ENCODE measurements around the gene STAB2. TPM values are rescaled to one million over a fixed set of nuclear protein-coding genes. Genes with fewer than 3 reads are reported as not detected.

Gene STAB2
- total and polyA plus RNA-seq, 4 donors, result 0.10 to 1.5 (median 0.58) TPM

DNA sequence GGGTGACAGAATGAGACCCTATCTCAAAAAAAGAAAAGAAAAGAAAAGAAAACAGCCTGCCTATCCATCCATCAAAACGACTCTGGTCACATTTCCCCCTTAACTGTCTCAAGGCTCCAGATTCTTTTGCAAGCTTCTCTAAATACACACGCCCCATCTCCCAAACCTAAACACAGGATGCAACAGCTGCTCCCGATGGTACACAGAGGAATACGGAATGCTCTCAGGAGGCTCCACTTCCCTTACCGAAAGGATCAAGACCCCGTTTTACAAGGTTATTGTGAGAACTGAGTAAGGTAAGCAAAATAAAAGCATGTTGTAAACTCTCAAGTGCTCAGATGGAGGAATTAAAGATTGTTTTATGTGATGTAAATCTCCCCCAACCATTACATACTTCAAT lies 191.7 kb downstream of the STAB2 start:
- H3K4me1 ChIP-seq (ENCODE audit: control insufficient read depth, insufficient read depth, low read length), result peaks cover 7% of the 10 kb centered on the region
- DNase-seq (ENCODE audit: low read depth in 4 of 6, low spot score in 6 of 6), result peak in 1 of 6 donors; percentile 24
- no peak overlapping the region for H3K27ac ChIP-seq (ENCODE audit: low read depth, low read length)
- H3K36me3 ChIP-seq (ENCODE audit: control insufficient read depth, insufficient read depth, low read length), result peaks cover 19% of the 10 kb centered on the region
- no peaks in the 10 kb centered on the region for H3K27me3 ChIP-seq (ENCODE audit: control insufficient read depth, insufficient read depth, low read length)
- H3K9me3 ChIP-seq (ENCODE audit: control insufficient read depth, insufficient read depth, low read length), result no peaks in the 10 kb centered on the region
- no peak overlapping the region for H3K4me3 ChIP-seq (ENCODE audit: low read depth, low read length)
- 100% methylated on average over 1 of the region's 6 CpGs for WGBS (ENCODE audit: insufficient coverage)

DNA sequence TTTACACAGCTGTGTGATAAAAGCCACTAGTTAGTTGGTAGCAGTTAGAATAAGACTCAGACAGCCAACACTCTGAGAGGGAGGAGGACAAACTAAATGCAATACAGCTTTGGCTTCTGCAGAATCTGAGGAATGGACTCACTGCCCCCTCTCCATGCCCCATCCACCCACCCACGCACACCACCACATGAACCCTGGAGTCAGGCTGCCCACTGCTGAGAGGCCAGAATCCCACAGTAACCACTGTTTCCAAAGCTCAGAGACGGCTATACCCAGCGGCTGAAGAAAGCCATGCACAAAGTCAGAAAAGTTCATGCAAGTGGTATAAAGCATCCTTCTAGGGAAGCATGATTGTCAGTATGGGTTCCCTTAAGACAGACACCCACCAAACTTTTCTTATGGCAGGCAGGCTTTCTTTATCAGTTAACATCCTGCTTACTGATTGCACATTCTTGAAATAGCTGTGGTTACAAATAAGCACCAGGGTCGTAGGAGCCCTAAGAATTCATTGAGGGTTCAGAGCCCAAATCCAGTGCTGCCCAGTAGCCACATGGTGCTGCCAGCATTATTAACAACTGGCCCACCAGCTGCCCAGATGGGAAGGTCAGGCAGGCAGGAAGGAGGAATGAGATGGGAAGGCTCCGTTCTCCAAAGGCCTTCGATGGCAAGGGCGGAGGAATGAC lies 192.5 kb downstream of the STAB2 start:
- peak overlapping the region; percentile 19 for H3K27ac ChIP-seq (ENCODE audit: low read depth, low read length)
- peaks cover 2% of the 10 kb centered on the region for H3K4me1 ChIP-seq (ENCODE audit: control insufficient read depth, insufficient read depth, low read length)
- H3K36me3 ChIP-seq (ENCODE audit: control insufficient read depth, insufficient read depth, low read length), result peaks cover 25% of the 10 kb centered on the region
- DNase-seq (ENCODE audit: low read depth in 4 of 6, low spot score in 6 of 6), result no peak
- no peaks in the 10 kb centered on the region for H3K27me3 ChIP-seq (ENCODE audit: control insufficient read depth, insufficient read depth, low read length)
- no peak overlapping the region for H3K4me3 ChIP-seq (ENCODE audit: low read depth, low read length)
- 92% methylated on average over 7 of the region's 7 CpGs for WGBS (ENCODE audit: insufficient coverage)
- H3K9me3 ChIP-seq (ENCODE audit: control insufficient read depth, insufficient read depth, low read length), result no peaks in the 10 kb centered on the region

DNA sequence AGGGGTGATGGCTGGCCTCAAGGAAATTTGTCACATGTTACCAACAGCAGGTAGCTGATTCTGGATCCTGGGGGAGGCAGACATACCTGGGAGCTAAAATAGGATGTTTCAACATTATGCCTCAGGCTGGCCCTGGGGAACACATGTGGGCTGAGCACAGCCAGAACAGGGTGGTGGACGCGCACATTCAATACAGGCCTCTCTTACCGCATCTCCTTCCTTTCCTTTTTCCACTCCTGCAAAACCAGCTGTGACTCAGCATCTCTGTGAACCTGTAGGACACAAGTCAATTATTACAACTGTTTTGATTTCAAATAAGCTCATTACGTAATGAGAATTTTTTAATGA lies 193.0 kb downstream of the STAB2 start:
- peak overlapping the region; percentile 19 for H3K27ac ChIP-seq (ENCODE audit: low read depth, low read length)
- no peak for DNase-seq (ENCODE audit: low read depth in 4 of 6, low spot score in 6 of 6)
- 100% methylated on average over 2 of the region's 4 CpGs for WGBS (ENCODE audit: insufficient coverage)
- no peaks in the 10 kb centered on the region for H3K9me3 ChIP-seq (ENCODE audit: control insufficient read depth, insufficient read depth, low read length)
- no peak overlapping the region for H3K4me3 ChIP-seq (ENCODE audit: low read depth, low read length)
- no peaks in the 10 kb centered on the region for H3K4me1 ChIP-seq (ENCODE audit: control insufficient read depth, insufficient read depth, low read length)
- peaks cover 26% of the 10 kb centered on the region for H3K36me3 ChIP-seq (ENCODE audit: control insufficient read depth, insufficient read depth, low read length)
- H3K27me3 ChIP-seq (ENCODE audit: control insufficient read depth, insufficient read depth, low read length), result no peaks in the 10 kb centered on the region

DNA sequence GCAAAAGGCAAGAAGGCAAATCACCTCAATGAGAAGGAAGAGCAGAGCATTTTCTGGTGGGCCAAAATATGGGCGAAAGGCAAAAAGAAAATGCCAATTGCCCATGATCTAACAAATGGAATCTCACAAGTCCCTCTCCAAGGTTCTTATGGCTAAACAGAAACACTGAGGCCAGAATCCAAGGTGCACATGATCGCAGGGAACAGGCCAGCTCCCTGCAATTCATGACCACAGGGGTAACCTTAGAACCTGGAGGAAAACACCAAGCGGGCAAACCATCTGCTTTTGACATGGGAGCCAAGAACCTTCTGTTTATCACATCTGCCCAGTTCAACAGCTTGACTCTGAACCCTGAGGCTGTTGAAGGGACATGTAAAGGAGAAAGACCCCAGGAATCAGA lies 193.9 kb downstream of the STAB2 start:
- no peak overlapping the region for H3K27ac ChIP-seq (ENCODE audit: low read depth, low read length)
- H3K4me1 ChIP-seq (ENCODE audit: control insufficient read depth, insufficient read depth, low read length), result no peaks in the 10 kb centered on the region
- no peak overlapping the region for H3K4me3 ChIP-seq (ENCODE audit: low read depth, low read length)
- no peaks in the 10 kb centered on the region for H3K27me3 ChIP-seq (ENCODE audit: control insufficient read depth, insufficient read depth, low read length)
- H3K36me3 ChIP-seq (ENCODE audit: control insufficient read depth, insufficient read depth, low read length), result peaks cover 26% of the 10 kb centered on the region
- DNase-seq (ENCODE audit: low read depth in 4 of 6, low spot score in 6 of 6), result no peak
- WGBS (ENCODE audit: insufficient coverage), result 100% methylated on average over 3 of the region's 3 CpGs
- no peaks in the 10 kb centered on the region for H3K9me3 ChIP-seq (ENCODE audit: control insufficient read depth, insufficient read depth, low read length)

DNA sequence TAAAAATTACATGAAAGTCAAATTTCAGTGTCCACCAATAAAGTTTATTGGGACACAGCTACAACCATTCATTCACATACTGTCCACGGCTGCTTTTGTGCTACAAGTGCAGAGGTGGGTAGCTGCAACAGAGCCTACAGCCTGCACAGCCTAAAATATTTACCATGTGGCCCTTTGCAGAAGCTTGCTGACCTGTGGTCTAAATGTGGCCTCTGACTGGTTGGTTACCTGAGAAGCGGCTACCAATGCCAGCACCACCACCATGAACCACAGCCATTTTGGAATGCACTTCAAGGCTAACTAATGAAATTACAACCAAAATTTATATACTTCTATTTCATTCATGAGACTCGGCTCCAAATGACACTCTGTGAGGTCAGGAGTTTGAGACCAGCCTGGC lies 195.3 kb downstream of the STAB2 start:
- H3K4me3 ChIP-seq (ENCODE audit: low read depth, low read length), result no peak overlapping the region
- H3K9me3 ChIP-seq (ENCODE audit: control insufficient read depth, insufficient read depth, low read length), result no peaks in the 10 kb centered on the region
- no peaks in the 10 kb centered on the region for H3K27me3 ChIP-seq (ENCODE audit: control insufficient read depth, insufficient read depth, low read length)
- H3K27ac ChIP-seq (ENCODE audit: low read depth, low read length), result no peak overlapping the region
- no peak for DNase-seq (ENCODE audit: low read depth in 4 of 6, low spot score in 6 of 6)
- no peaks in the 10 kb centered on the region for H3K4me1 ChIP-seq (ENCODE audit: control insufficient read depth, insufficient read depth, low read length)
- 91% methylated on average over 1 of the region's 3 CpGs for WGBS (ENCODE audit: insufficient coverage)
- peaks cover 25% of the 10 kb centered on the region for H3K36me3 ChIP-seq (ENCODE audit: control insufficient read depth, insufficient read depth, low read length)

DNA sequence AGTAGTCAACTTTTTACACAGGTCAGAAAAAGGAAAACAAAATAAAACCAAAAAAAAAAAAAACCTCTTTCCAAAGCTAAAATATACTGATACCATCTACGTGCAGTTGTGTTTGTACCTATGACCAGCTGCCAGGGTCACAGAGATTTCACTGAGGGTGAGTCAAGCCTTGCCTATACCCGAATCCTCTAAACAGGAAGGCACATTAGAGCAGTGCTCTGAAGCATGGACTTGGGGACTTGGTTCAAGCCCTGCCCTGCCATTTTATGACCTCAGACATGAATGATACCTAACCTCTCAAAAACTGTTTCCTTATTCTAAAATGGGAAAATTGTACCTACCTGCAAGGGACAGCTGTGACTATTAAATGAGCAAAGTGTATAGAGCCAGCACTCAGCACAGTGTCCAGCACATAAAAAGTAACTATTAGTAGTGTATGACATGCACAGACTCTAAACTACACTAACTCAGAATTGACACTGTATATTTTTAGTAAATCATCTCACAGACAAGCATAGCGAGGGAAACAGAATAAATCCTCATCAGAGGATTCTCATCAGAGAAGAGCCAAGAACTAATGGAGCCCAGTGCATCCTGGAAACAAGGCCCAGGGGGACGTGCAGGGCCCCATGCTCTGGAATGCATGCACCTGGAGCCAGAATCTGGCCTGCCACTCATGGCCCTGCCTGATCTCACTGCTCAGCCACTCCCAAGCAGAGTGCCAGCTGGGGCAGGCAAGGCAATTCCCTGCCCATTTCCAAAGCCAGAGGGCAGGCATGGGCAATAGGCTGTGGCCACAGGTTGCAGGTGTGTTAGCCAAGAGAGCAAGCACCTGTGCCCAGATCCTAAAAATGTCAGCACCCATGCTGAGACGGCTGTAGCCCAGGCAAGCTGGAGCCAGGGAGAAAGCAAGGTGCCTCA lies 196.9 kb downstream of the STAB2 start:
- H3K4me1 ChIP-seq (ENCODE audit: control insufficient read depth, insufficient read depth, low read length), result no peaks in the 10 kb centered on the region
- H3K9me3 ChIP-seq (ENCODE audit: control insufficient read depth, insufficient read depth, low read length), result no peaks in the 10 kb centered on the region
- H3K4me3 ChIP-seq (ENCODE audit: low read depth, low read length), result no peak overlapping the region
- 94% methylated on average over 5 of the region's 5 CpGs for WGBS (ENCODE audit: insufficient coverage)
- no peak overlapping the region for H3K27ac ChIP-seq (ENCODE audit: low read depth, low read length)
- no peaks in the 10 kb centered on the region for H3K27me3 ChIP-seq (ENCODE audit: control insufficient read depth, insufficient read depth, low read length)
- DNase-seq (ENCODE audit: low read depth in 4 of 6, low spot score in 6 of 6), result no peak
- peaks cover 20% of the 10 kb centered on the region for H3K36me3 ChIP-seq (ENCODE audit: control insufficient read depth, insufficient read depth, low read length)

DNA sequence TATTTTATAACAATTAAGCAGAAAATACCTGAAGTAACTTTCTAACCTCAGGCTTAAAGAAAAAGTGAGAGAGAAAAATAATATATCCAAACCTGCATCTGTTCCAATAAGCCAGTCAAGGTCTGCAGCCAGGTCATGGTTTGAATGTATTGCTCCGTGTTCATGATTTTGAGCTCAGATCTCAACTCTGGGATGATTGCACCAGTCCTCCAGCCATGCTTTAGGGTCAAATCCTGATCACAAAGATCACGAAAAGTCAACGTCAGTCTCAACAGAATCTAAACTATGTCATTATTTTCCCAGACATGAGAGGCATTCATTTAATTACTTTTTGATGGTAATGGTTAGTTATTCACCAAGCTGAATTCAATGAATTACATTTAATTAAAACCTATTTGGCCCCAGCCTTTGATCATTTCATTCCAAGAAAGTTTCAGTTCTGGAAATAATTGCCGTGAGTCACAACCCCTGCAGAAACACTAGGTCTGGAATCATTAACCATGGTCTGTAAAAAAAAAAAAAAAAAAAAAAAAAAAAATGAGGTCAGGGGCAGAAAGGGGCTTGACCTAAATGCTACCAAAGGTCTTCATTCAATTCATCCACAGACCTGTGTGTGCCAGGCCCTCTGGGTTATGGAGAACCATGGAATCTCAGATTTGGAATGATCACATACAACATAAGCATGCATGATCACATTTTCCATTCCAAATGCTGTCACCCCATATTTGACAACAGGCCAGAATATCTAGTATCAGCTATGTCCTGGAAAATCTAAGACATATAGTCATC lies 198.4 kb downstream of the STAB2 start:
- Histone ChIP-seq H3K9me3 (ENCODE audit: control insufficient read depth, insufficient read depth, low read length) (no peaks in the 10 kb centered on the region), H3K4me3 (ENCODE audit: low read depth, low read length) (no peak overlapping the region), H3K27me3 (ENCODE audit: control insufficient read depth, insufficient read depth, low read length) (no peaks in the 10 kb centered on the region), H3K4me1 (ENCODE audit: control insufficient read depth, insufficient read depth, low read length) (no peaks in the 10 kb centered on the region), H3K36me3 (ENCODE audit: control insufficient read depth, insufficient read depth, low read length) (peaks cover 17% of the 10 kb centered on the region), H3K27ac (ENCODE audit: low read depth, low read length) (no peak overlapping the region)
- DNase-seq (ENCODE audit: low read depth in 4 of 6, low spot score in 6 of 6), result no peak
- WGBS (ENCODE audit: insufficient coverage), result 100% methylated on average over 1 of the region's 4 CpGs

DNA sequence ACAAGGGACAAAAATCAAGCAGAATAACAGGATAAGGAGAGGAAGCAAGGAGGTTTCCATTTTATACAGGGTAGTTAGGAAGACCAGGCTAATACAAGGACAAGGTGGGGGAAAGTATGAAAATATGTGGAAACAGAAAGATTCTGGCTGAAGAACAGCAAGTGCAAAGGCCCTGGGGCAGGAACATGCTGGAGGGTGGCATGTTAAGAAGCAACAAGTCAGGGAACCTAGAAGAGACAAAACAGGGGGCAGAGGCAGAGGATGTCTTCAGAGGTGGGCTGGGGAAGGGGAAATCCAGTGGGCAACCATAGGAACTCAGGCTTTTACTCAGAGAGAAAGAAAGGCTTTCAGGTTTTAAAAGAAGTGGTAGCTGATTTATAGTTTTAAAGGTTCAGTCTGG lies 199.1 kb downstream of the STAB2 start:
- peaks cover 13% of the 10 kb centered on the region for H3K36me3 ChIP-seq (ENCODE audit: control insufficient read depth, insufficient read depth, low read length)
- no peaks in the 10 kb centered on the region for H3K27me3 ChIP-seq (ENCODE audit: control insufficient read depth, insufficient read depth, low read length)
- H3K4me3 ChIP-seq (ENCODE audit: low read depth, low read length), result no peak overlapping the region
- DNase-seq (ENCODE audit: low read depth in 4 of 6, low spot score in 6 of 6), result no peak
- H3K9me3 ChIP-seq (ENCODE audit: control insufficient read depth, insufficient read depth, low read length), result no peaks in the 10 kb centered on the region
- no peaks in the 10 kb centered on the region for H3K4me1 ChIP-seq (ENCODE audit: control insufficient read depth, insufficient read depth, low read length)
- no peak overlapping the region for H3K27ac ChIP-seq (ENCODE audit: low read depth, low read length)

DNA sequence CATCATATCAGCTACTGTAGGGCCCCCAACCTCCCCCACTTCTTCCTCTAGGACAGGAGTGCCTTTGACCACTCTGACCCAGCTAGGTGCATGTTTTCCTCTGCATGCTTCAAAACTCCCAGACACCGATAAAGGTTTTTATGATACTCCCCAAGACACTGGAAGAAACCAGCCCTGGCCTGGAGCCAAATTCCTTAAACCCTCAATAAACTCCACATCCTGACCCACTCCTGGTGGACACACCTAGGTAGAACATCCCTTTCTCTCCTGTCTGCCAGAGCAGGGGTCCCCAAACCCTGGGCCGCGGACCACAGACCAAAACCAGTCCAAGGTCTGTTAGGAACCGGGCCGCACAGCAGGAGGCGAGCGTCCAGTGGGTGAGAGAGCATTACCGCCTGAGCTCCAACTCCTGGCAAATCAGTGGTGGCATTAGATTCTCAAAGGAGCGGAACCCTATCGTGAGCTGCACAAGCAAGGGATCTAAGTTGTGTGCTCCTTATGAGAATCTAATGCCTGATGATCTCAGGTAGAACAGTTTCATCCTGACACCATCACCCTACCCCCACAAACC lies 204.4 kb downstream of the STAB2 start:
- H3K4me3 ChIP-seq (ENCODE audit: low read depth, low read length), result no peak overlapping the region
- H3K27ac ChIP-seq (ENCODE audit: low read depth, low read length), result no peak overlapping the region
- WGBS (ENCODE audit: insufficient coverage), result 87% methylated on average over 10 of the region's 10 CpGs
- H3K27me3 ChIP-seq (ENCODE audit: control insufficient read depth, insufficient read depth, low read length), result no peaks in the 10 kb centered on the region
- H3K4me1 ChIP-seq (ENCODE audit: control insufficient read depth, insufficient read depth, low read length), result peaks cover 4% of the 10 kb centered on the region
- H3K9me3 ChIP-seq (ENCODE audit: control insufficient read depth, insufficient read depth, low read length), result no peaks in the 10 kb centered on the region
- peaks cover 12% of the 10 kb centered on the region for H3K36me3 ChIP-seq (ENCODE audit: control insufficient read depth, insufficient read depth, low read length)
- no peak for DNase-seq (ENCODE audit: low read depth in 4 of 6, low spot score in 6 of 6)

All from spinal cord (tissue), 10 donors.